Uterus (tissue), 2 donors: ENCODE data around the gene PLEKHM1.
"Not testable (repeated sequence)": the region's sequence is repeated elsewhere in the genome, so short reads cannot be mapped to it uniquely, and the experiment has no call there.

Experiments used
- CTCF ChIP-seq, 4 experiments: fragments of 200-600 bp in 2 of 4; fragments of 450-650 bp in 2 of 4; sonication (generic) in 2 of 4; IDR thresholded peaks; one replicate each; pipeline ENCODE4 v1.5.1; 2016 to 2019; ENCODE audit warnings: antibody characterized with exemption in 4 of 4, mild to moderate bottlenecking in 2 of 4, moderate library complexity in 1 of 4
- POLR2A ChIP-seq, 2 donors: fragments of 450-650 bp; IDR thresholded peaks; one replicate each; pipeline ENCODE4 v1.6.1; 2016; ENCODE audit warnings: antibody characterized with exemption in 2 of 2, mild to moderate bottlenecking in 1 of 2, moderate library complexity in 1 of 2

DNA sequence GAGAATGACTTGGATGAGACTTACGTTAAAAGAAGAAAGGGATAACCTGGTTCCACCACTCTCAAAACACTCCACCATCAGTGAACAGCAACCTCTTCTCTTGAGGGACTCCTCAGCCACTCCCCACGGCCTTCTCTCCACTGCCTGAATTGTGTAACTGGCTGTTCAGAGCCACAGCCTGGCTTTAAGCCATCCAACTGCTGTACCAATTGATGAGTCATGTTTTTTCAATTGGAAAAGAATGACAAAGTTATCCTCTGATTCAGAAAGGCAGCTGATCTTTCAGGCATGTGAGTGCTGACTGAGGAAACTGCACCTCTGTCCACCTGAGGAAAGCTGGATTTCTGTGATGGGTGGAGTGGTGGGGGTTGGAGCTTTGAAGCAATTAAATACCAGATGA is 2.8 kb downstream of the PLEKHM1 start:
- TF ChIP-seq CTCF, POLR2A (IDR thresholded peaks at IDR 0.05): not testable (repeated sequence)
